MCF 10A (cell line): ENCODE data around the gene RBM7. TPM values are rescaled to one million over a fixed set of nuclear protein-coding genes. Genes with fewer than 3 reads are reported as not detected.

Experiments used
- BruUV-seq: library from RNA; stranded (reverse); fragments of 400-500 nt; replicated peaks from 2 replicates; lab custom pipeline; 2021; lab: Mats Ljungman, UMichigan
- CTCF ChIA-PET: fragments of 300-600 bp; sonication (Branson Sonifier 250); formaldehyde crosslinking; extraction: SDS; loops from one replicate; lab custom pipeline; 2021; ENCODE audit warnings: antibody characterized with exemption, inconsistent platforms; lab: Yijun Ruan, JAX
- POLR2A ChIA-PET: fragments of 300-600, 350-650 bp; sonication (Branson Sonifier 250); formaldehyde crosslinking; extraction: SDS; loops from one replicate; lab custom pipeline; 2020; ENCODE audit warnings: antibody characterized with exemption, inconsistent platforms; lab: Yijun Ruan, JAX
- DNase-seq: peaks from one replicate; pipeline ENCODE4 v3.0.0-alpha.2; 2018; ENCODE audit not compliant: unreplicated experiment
- H3K27ac Mint-ChIP-seq: one replicate; pipeline ENCODE4 v1.8.0; 2022; ENCODE audit warnings: mild to moderate bottlenecking, low read depth, mixed read lengths; ENCODE audit not compliant: unreplicated experiment
- H3K27me3 Mint-ChIP-seq: one replicate; pipeline ENCODE4 v1.8.0; 2022; ENCODE audit warnings: mixed read lengths; ENCODE audit not compliant: insufficient read depth, unreplicated experiment
- H3K36me3 Mint-ChIP-seq: one replicate; pipeline ENCODE4 v1.8.0; 2022; ENCODE audit warnings: mild to moderate bottlenecking, moderate library complexity, mixed read lengths; ENCODE audit not compliant: insufficient read depth, unreplicated experiment
- H3K4me1 Mint-ChIP-seq: one replicate; pipeline ENCODE4 v1.8.0; 2022; ENCODE audit warnings: mixed read lengths; ENCODE audit not compliant: insufficient read depth, unreplicated experiment
- H3K4me3 Mint-ChIP-seq: one replicate; pipeline ENCODE4 v1.8.0; 2022; ENCODE audit warnings: mild to moderate bottlenecking, moderate library complexity, mixed read lengths; ENCODE audit not compliant: unreplicated experiment
- H3K9me3 Mint-ChIP-seq: one replicate; pipeline ENCODE4 v1.8.0; 2022; ENCODE audit warnings: mixed read lengths; ENCODE audit not compliant: unreplicated experiment
- CTCF ChIP-seq: fragments of 200-600 bp; IDR thresholded peaks from one replicate; pipeline ENCODE4 v1.8.0; 2022; ENCODE audit warnings: antibody characterized with exemption, mild to moderate bottlenecking; ENCODE audit not compliant: unreplicated experiment
- intact Hi-C: fragments of 100-400 bp; cut with micrococcal nuclease; formaldehyde crosslinking; loops from 2 replicates; pipeline ENCODE4 v1.14.1; 2022
- total RNA-seq: library from RNA; stranded (reverse); gene quantifications from 2 replicates; pipeline ENCODE4 v1.2.3, GENCODE V29; 2022

RBM7 gene
- total RNA-seq, 1 experiment from 2014 or later: 46.4 TPM

GRCh38 chr11:114386131-114386530, 14.3 kb upstream of the RBM7 start:
- BruUV-seq: no TSS peak
- Mint-ChIP-seq H3K4me1 (no peaks in the 10 kb centered on the region), H3K27ac (no peak overlapping the region), H3K27me3 (no peaks in the 10 kb centered on the region), H3K9me3 (no peaks in the 10 kb centered on the region), H3K4me3 (no peak overlapping the region), H3K36me3 (no peaks in the 10 kb centered on the region)
- intact Hi-C loops: no loop called here
- ChIA-PET CTCF (interaction anchor here (1.3 to 1.7 kb wide), 2 partner anchors 10 to 37 kb away, joined by 4 to 7 read pairs; no protein-coding TSS in a partner anchor), POLR2A (interaction anchor here (0.9 to 1.7 kb wide), 3 partner anchors 9 to 53 kb away, joined by 3 to 4 read pairs (median 4); partner anchors contain the start of gene REXO2)
- TF ChIP-seq CTCF: no peak
- DNase-seq: no peak

GRCh38 chr11:114386545-114386944, 13.9 kb upstream of the RBM7 start:
- H3K27ac Mint-ChIP-seq: no peak overlapping the region
- no TSS peak for BruUV-seq
- no peak for DNase-seq
- no peaks in the 10 kb centered on the region for H3K9me3 Mint-ChIP-seq
- H3K27me3 Mint-ChIP-seq: no peaks in the 10 kb centered on the region
- no peak overlapping the region for H3K4me3 Mint-ChIP-seq
- no peak for TF ChIP-seq CTCF
- H3K4me1 Mint-ChIP-seq: no peaks in the 10 kb centered on the region
- intact Hi-C loops: no loop called here
- POLR2A ChIA-PET: interaction anchor here (1.5 to 1.7 kb wide), 2 partner anchors 12 to 53 kb away, joined by 3 to 4 read pairs; partner anchors contain the start of gene REXO2
- CTCF ChIA-PET: interaction anchor here (1.7 kb wide), 1 partner anchor 9 kb away, joined by 7 read pairs; no protein-coding TSS in a partner anchor
- H3K36me3 Mint-ChIP-seq: no peaks in the 10 kb centered on the region

GRCh38 chr11:114392735-114393667, 7.5 kb upstream of the RBM7 start:
- no peak for DNase-seq
- peaks cover 6% of the 10 kb centered on the region for H3K36me3 Mint-ChIP-seq
- no peak overlapping the region for H3K27ac Mint-ChIP-seq
- H3K4me1 Mint-ChIP-seq: no peaks in the 10 kb centered on the region
- H3K27me3 Mint-ChIP-seq: no peaks in the 10 kb centered on the region
- POLR2A ChIA-PET: interaction anchor here (1.2 to 1.6 kb wide), 2 partner anchors 20 to 24 kb away, joined by 3 to 5 read pairs; no protein-coding TSS in a partner anchor
- no peak overlapping the region for H3K4me3 Mint-ChIP-seq
- CTCF ChIA-PET: interaction anchor here (0.6 to 0.8 kb wide), 2 partner anchors 59 to 112 kb away, joined by 3 read pairs; no protein-coding TSS in a partner anchor
- H3K9me3 Mint-ChIP-seq: no peaks in the 10 kb centered on the region
- BruUV-seq: no TSS peak
- intact Hi-C loops: no loop called here
- no peak for TF ChIP-seq CTCF

GRCh38 chr11:114395736-114396135, 4.7 kb upstream of the RBM7 start:
- Mint-ChIP-seq H3K4me3 (no peak overlapping the region), H3K9me3 (no peaks in the 10 kb centered on the region), H3K27ac (no peak overlapping the region), H3K36me3 (peaks cover 6% of the 10 kb centered on the region), H3K27me3 (no peaks in the 10 kb centered on the region), H3K4me1 (peaks cover 13% of the 10 kb centered on the region)
- intact Hi-C loops: no loop called here
- POLR2A ChIA-PET: interaction anchor here (0.7 to 0.9 kb wide), 3 partner anchors 10 to 58 kb away, joined by 3 to 4 read pairs (median 3); no protein-coding TSS in a partner anchor
- peak; percentile 46 for DNase-seq
- TF ChIP-seq CTCF: peak; percentile 32
- BruUV-seq: no TSS peak
- CTCF ChIA-PET: interaction anchor here (0.6 to 1.4 kb wide), 8 partner anchors 10 to 187 kb away, joined by 3 to 7 read pairs (median 4); no protein-coding TSS in a partner anchor
